Epithelial cell of esophagus (primary cell): ENCODE measurements around the gene ZNF541.
A peak's percentile ranks its signal among the peaks of the same experiment; 100 is the strongest.

Source experiments
- DNase-seq: peaks from one replicate; pipeline ENCODE4 v3.0.0; 2010; ENCODE audit warnings: low read depth
- H3K4me3 ChIP-seq: 2 replicates; pipeline ENCODE4 v1.5.1; 2011; ENCODE audit warnings: mild to moderate bottlenecking, low read length, control low read depth
- CTCF ChIP-seq: IDR thresholded peaks from 2 replicates; pipeline ENCODE4 v1.5.1; 2011; ENCODE audit warnings: low read depth, mild to moderate bottlenecking, low read length, control low read depth, inconsistent platforms; ENCODE audit not compliant: insufficient read depth; ENCODE audit errors: missing control alignments

Gene ZNF541

GRCh38 chr19:47573071-47574026 lies at the start of gene ZNF541:
Gene ZNF541, minus strand, starts transcription at chr19:47573148. Its CDS starts 17,292 bp downstream, at chr19:47555856.
- H3K4me3 ChIP-seq, result peak within 1 kb of the TSS; percentile 30
- TF ChIP-seq CTCF, result no peak
- peak; percentile 38 for DNase-seq

- no peak for TF ChIP-seq CTCF
- no peak overlapping the region for H3K4me3 ChIP-seq
- no peak for DNase-seq
These were observed 46.8 kb upstream of the ZNF541 start for GRCh38 chr19:47619763-47620162.

- DNase-seq, result no peak
These were observed 45.8 kb upstream of the ZNF541 start for GRCh38 chr19:47618771-47619170.

GRCh38 chr19:47615714-47616113 lies 42.8 kb upstream of the ZNF541 start:
- H3K4me3 ChIP-seq, result no peak overlapping the region
- TF ChIP-seq CTCF, result no peak
- DNase-seq, result no peak

More at GRCh38 chr19:47618771-47619170, 45.8 kb upstream of the ZNF541 start:
- no peak overlapping the region for H3K4me3 ChIP-seq
- TF ChIP-seq CTCF, result no peak

GRCh38 chr19:47615230-47615629 lies 42.3 kb upstream of the ZNF541 start:
- TF ChIP-seq CTCF, result no peak

GRCh38 chr19:47614559-47614958 lies 41.6 kb upstream of the ZNF541 start:
- DNase-seq, result no peak
- TF ChIP-seq CTCF, result no peak
- H3K4me3 ChIP-seq, result no peak overlapping the region

More at GRCh38 chr19:47615230-47615629, 42.3 kb upstream of the ZNF541 start:
- DNase-seq, result no peak
- no peak overlapping the region for H3K4me3 ChIP-seq

GRCh38 chr19:47614021-47614295 lies 41.0 kb upstream of the ZNF541 start:
- H3K4me3 ChIP-seq, result no peak overlapping the region
- TF ChIP-seq CTCF, result no peak
- DNase-seq, result no peak
